CD4-positive, CD25-positive, alpha-beta regulatory T cell (primary cell): ENCODE results near the gene SIX1. TPM values are rescaled to one million over a fixed set of nuclear protein-coding genes. Genes with fewer than 3 reads are reported as not detected.

Experiments used
- ATAC-seq, 2 donors: fragments of 150-1000 bp; cut with Tn5 transposase; one replicate each; pipeline ENCODE4 v1.10.0; 2021; ENCODE audit warnings: low read depth in 2 of 2, moderate number of reproducible peaks in 2 of 2, moderate library complexity in 1 of 2
- DNase-seq, 3 donors: peaks; one replicate each; pipeline versions ENCODE4 v3.0.0 to v3.0.0-alpha.2; 2012 to 2022; ENCODE audit warnings: mixed read lengths in 1 of 3
- H3K27ac ChIP-seq: one replicate; pipeline ENCODE4 v1.7.0; 2013; ENCODE audit warnings: mild to moderate bottlenecking, low read length; ENCODE audit not compliant: insufficient read depth, poor library complexity, severe bottlenecking
- H3K27me3 ChIP-seq: one replicate; pipeline ENCODE4 v1.7.0; 2013; ENCODE audit warnings: low read length; ENCODE audit not compliant: control insufficient read depth, insufficient read depth
- H3K36me3 ChIP-seq: one replicate; pipeline ENCODE4 v1.7.0; 2013; ENCODE audit warnings: mild to moderate bottlenecking, low read length, moderate library complexity; ENCODE audit not compliant: control insufficient read depth, insufficient read depth
- H3K4me1 ChIP-seq: 2 replicates; pipeline ENCODE4 v1.7.0; 2013; ENCODE audit warnings: mild to moderate bottlenecking, low read length; ENCODE audit not compliant: insufficient read depth, control insufficient read depth, poor library complexity, severe bottlenecking
- H3K4me3 ChIP-seq: one replicate; pipeline ENCODE4 v1.7.0; 2013; ENCODE audit warnings: low read depth, mild to moderate bottlenecking, low read length, moderate library complexity
- H3K9me3 ChIP-seq, 2 experiments: 1 replicate in 1 of 2; 2 replicates in 1 of 2; pipeline ENCODE4 v1.7.0; 2013; ENCODE audit warnings: low read length in 2 of 2, mild to moderate bottlenecking in 1 of 2, moderate library complexity in 1 of 2; ENCODE audit not compliant: control insufficient read depth in 2 of 2
- H3K27ac Mint-ChIP-seq, 3 donors: one replicate each; pipeline ENCODE4 v1.8.0; 2020 to 2022; ENCODE audit warnings: mild to moderate bottlenecking in 3 of 3, mixed read lengths in 3 of 3, moderate library complexity in 2 of 3
- H3K27me3 Mint-ChIP-seq: one replicate; pipeline ENCODE4 v1.8.0; 2022; ENCODE audit warnings: mild to moderate bottlenecking, mixed read lengths
- H3K36me3 Mint-ChIP-seq: one replicate; pipeline ENCODE4 v1.8.0; 2020; ENCODE audit warnings: mixed read lengths
- H3K4me1 Mint-ChIP-seq, 4 donors: one replicate each; pipeline ENCODE4 v1.8.0; 2020 to 2022; ENCODE audit warnings: mixed read lengths in 4 of 4, mild to moderate bottlenecking in 1 of 4
- H3K4me3 Mint-ChIP-seq, 4 donors: one replicate each; pipeline ENCODE4 v1.8.0; 2020 to 2022; ENCODE audit warnings: mild to moderate bottlenecking in 4 of 4, mixed read lengths in 4 of 4, moderate library complexity in 3 of 4
- H3K9me3 Mint-ChIP-seq, 7 donors: one replicate each; pipeline ENCODE4 v1.8.0; 2020 to 2022; ENCODE audit warnings: mixed read lengths in 7 of 7, mild to moderate bottlenecking in 3 of 7, moderate library complexity in 2 of 7
- polyA plus RNA-seq, 4 donors: library from polyadenylated mRNA; unstranded; fragments of 300-500 nt; fragmentation: Illumina TruSeq; gene quantifications; one replicate each; pipeline ENCODE4 v1.2.3, GENCODE V29; 2021
- total RNA-seq: library from RNA; stranded (reverse); gene quantifications from one replicate; pipeline ENCODE4 v1.2.3, GENCODE V29; 2022

SIX1 gene
- total and polyA plus RNA-seq, 5 donors from 2014 or later: not detected

DNA sequence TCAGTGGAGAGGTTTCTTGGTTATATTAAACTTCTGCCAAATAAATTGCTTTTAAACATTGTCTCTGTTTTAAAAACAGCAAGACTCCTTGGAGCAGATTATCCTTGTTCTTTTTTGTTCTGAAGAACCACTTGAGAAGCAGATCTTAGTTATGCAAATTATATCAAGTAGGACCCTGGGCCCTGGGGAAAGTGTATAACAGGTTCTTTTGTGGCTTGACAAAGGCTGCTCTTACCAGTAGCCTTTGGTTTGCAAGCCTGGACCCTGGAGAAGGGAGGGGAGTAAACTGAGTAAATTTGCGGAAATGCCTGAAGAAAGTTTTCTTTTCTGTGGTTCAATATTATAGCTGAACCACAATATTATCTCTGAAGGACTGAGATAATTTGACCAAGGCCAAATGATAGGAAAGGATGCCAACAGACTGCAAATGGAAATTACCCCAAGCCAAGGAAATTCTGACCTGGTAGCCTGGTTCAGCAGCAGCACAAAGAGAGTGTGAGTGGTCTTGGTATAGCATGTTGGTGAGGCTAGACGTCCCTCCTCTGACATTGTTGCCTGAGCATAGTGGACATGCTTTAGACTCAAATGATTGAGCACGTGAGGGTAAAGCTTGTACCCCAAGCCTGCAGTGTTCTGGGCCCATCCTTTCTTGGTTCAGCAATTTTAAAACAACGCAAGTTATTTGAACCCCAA, 30.4 kb upstream of the SIX1 start:
- H3K4me1 Mint-ChIP-seq: no peaks in the 10 kb centered on the region
- DNase-seq (no peak), ATAC-seq (no peak)
- no peaks in the 10 kb centered on the region for H3K36me3 Mint-ChIP-seq
- no peaks in the 10 kb centered on the region for H3K9me3 ChIP-seq
- H3K4me3 Mint-ChIP-seq: no peak overlapping the region
- no peaks in the 10 kb centered on the region for H3K27me3 ChIP-seq
- H3K27ac Mint-ChIP-seq: no peak overlapping the region
- no peaks in the 10 kb centered on the region for H3K9me3 Mint-ChIP-seq
- H3K27me3 Mint-ChIP-seq: peaks cover 13% of the 10 kb centered on the region
- no peaks in the 10 kb centered on the region for H3K36me3 ChIP-seq
- H3K27ac ChIP-seq: no peak overlapping the region
- no peak overlapping the region for H3K4me3 ChIP-seq
- no peaks in the 10 kb centered on the region for H3K4me1 ChIP-seq

DNA sequence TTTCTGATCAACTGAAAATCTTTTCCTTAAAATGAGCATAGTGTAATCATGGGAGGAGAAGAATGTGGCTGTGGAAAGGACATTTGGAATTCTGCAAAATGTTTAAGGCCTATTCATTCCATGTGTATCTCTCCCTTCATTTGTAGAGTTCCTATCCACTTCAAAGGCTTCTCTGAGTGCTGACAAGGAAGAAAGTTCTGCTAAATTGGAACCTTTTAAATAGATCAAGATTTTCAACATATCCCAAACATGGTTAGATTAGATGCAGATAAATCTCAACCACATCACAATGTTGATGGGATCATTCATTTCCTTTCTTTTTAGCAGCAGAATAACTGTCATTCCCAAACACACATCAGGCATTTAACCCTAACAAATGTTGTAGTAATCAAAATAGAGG, 28.4 kb upstream of the SIX1 start:
- Histone ChIP-seq H3K9me3 (no peaks in the 10 kb centered on the region), H3K27ac (no peak overlapping the region), H3K4me1 (no peaks in the 10 kb centered on the region), H3K27me3 (peaks cover 2% of the 10 kb centered on the region), H3K36me3 (no peaks in the 10 kb centered on the region), H3K4me3 (no peak overlapping the region)
- no peak for DNase-seq
- ATAC-seq: no peak
- Mint-ChIP-seq H3K27ac (no peak overlapping the region), H3K36me3 (no peaks in the 10 kb centered on the region), H3K4me1 (no peaks in the 10 kb centered on the region), H3K27me3 (peaks cover 10% of the 10 kb centered on the region), H3K9me3 (no peaks in the 10 kb centered on the region), H3K4me3 (no peak overlapping the region)

DNA sequence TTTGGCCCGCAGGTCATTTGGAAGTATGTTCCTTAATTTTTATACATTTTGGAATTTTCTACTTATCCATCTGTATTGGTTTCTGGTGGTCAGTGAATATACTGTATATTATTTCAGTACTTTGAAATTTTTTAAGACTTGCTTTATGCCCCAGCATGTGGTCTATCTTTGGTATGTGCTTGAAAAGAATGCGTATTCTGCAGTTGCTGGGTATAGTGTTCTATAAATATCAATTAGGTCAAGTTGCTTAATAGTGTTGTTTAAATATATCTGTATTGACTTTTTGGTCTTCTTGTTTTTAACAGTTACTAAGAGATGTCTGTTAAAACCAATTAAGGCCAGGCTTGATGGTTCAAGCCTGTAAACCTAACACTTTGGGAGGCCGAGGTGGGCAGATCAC, 21.7 kb upstream of the SIX1 start:
- Mint-ChIP-seq H3K27ac (no peak overlapping the region), H3K36me3 (no peaks in the 10 kb centered on the region), H3K27me3 (peaks cover 18% of the 10 kb centered on the region), H3K4me1 (no peaks in the 10 kb centered on the region), H3K4me3 (no peak overlapping the region), H3K9me3 (peaks cover 0 to 1% (median 0%) of the 10 kb centered on the region in 7 donors)
- no peak for ATAC-seq
- Histone ChIP-seq H3K36me3 (no peaks in the 10 kb centered on the region), H3K27ac (no peak overlapping the region), H3K4me1 (no peaks in the 10 kb centered on the region), H3K9me3 (no peaks in the 10 kb centered on the region), H3K27me3 (peaks cover 2% of the 10 kb centered on the region), H3K4me3 (no peak overlapping the region)
- no peak for DNase-seq

DNA sequence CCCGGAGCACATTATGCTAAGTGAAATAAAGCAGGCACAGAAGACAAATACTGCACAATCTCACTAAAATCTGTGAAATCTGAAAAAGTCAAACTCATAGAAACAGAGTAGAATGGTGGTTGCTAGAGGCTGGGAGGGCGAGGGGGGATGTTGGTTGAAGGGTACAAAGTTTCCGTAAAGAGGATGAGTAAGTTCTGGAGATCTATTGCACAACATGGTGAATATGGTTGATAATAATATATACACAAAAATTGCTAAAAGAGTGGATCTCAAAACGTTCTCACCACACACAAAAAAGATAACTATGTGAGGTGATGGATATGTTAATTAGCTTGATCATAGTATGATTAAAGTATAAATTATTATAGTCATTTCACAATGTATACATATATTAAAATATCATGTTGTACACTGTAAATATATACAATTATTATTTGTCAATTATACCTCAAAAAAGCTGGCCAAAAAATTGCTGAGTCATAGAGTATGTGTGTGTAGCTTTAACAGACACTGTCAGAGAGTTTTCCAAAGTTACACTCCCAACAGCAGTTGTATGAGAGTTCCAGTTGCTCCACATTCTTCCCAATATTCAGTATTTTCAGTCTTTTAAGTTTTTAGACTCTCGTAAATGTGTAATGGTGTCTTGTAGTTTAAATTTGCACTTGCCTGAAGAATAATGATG, 19.3 kb upstream of the SIX1 start:
- H3K36me3 ChIP-seq: no peaks in the 10 kb centered on the region
- no peaks in the 10 kb centered on the region for H3K9me3 ChIP-seq
- H3K27me3 ChIP-seq: peaks cover 3% of the 10 kb centered on the region
- Mint-ChIP-seq H3K9me3 (peaks cover 0 to 4% (median 0%) of the 10 kb centered on the region in 7 donors), H3K36me3 (no peaks in the 10 kb centered on the region), H3K4me1 (peaks cover 0 to 2% (median 0%) of the 10 kb centered on the region in 4 donors), H3K27me3 (peaks cover 36% of the 10 kb centered on the region), H3K4me3 (no peak overlapping the region), H3K27ac (no peak overlapping the region)
- H3K4me3 ChIP-seq: no peak overlapping the region
- H3K4me1 ChIP-seq: no peaks in the 10 kb centered on the region
- no peak overlapping the region for H3K27ac ChIP-seq
- DNase-seq (no peak), ATAC-seq (no peak)

DNA sequence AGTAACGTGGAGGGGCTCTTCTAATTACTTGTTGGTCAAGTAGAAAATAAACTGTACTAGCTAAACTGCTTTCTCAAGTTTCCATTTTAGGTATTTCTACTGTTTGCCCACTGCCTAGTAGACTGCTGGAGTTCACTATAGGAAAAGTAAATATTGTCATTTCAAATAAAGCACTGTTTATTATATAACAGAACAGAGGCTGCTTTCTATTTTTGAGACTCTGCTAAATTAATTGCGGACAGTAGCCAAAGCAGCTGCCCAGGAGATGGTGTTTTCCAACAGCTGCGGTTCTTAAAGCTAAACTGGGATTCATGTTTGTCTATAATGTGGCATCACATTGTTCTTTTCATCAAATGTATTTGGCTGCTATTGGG, 15.9 kb upstream of the SIX1 start:
- DNase-seq (no peak), ATAC-seq (no peak)
- Mint-ChIP-seq H3K27ac (no peak overlapping the region), H3K4me1 (peaks cover 0 to 2% (median 0%) of the 10 kb centered on the region in 4 donors), H3K27me3 (peaks cover 55% of the 10 kb centered on the region), H3K36me3 (no peaks in the 10 kb centered on the region), H3K4me3 (no peak overlapping the region), H3K9me3 (peaks cover 0 to 5% (median 0%) of the 10 kb centered on the region in 7 donors)
- H3K27ac ChIP-seq: no peak overlapping the region
- H3K36me3 ChIP-seq: no peaks in the 10 kb centered on the region
- H3K4me1 ChIP-seq: no peaks in the 10 kb centered on the region
- peaks cover 11% of the 10 kb centered on the region for H3K27me3 ChIP-seq
- no peak overlapping the region for H3K4me3 ChIP-seq
- no peaks in the 10 kb centered on the region for H3K9me3 ChIP-seq

DNA sequence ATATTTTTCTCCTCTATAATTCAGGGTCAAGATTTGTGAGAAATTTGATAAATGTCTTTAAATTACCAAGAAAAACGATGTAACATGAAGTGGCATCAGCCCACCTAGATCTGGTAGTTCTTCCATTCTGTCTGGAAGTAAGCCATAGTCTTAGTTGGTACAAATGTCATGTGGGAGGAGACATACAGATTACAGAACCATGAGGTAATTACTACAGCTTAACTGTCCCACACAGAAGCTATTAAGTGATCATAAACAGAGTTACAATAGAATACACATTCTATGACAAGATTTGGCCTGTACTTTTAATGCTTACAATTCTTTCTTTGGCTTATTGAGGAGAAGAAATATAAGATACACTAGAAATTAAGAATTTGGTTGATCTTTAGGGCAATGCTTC, 13.7 kb upstream of the SIX1 start:
- peaks cover 2 to 8% (median 3%) of the 10 kb centered on the region in 4 donors for H3K4me1 Mint-ChIP-seq

DNA sequence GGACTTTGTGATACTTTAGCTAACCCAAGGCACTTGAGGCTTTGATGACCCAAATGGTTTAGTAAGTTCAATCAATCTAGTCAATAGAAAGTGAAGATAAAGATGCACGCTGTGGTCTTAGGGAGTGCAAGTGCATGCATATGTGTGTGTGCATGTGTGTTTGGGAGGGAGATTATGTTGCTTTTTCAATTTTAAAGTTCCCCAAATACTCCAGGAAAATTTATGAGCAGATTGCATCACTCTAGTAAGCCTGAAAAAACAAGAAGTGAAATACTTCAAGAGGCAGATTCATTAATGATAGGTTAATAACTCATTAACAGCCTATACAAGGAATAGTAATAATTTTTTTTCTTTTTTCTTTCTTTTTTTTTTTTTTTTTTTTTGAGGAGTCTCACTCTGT, 12.4 kb upstream of the SIX1 start:
- H3K27me3 Mint-ChIP-seq: peaks cover 78% of the 10 kb centered on the region
- Histone ChIP-seq H3K9me3 (no peaks in the 10 kb centered on the region), H3K27ac (no peak overlapping the region), H3K4me1 (peaks cover 12% of the 10 kb centered on the region), H3K27me3 (peaks cover 27% of the 10 kb centered on the region), H3K4me3 (no peak overlapping the region), H3K36me3 (no peaks in the 10 kb centered on the region)
- no peaks in the 10 kb centered on the region for H3K36me3 Mint-ChIP-seq
- H3K4me1 Mint-ChIP-seq: peaks cover 6 to 15% (median 7%) of the 10 kb centered on the region in 4 donors
- no peak overlapping the region for H3K27ac Mint-ChIP-seq
- DNase-seq (no peak), ATAC-seq (no peak)
- H3K9me3 Mint-ChIP-seq: peaks cover 0 to 4% (median 0%) of the 10 kb centered on the region in 7 donors
- H3K4me3 Mint-ChIP-seq: no peak overlapping the region

More for the DNA sequence above, 13.7 kb upstream of the SIX1 start:
- Mint-ChIP-seq H3K27me3 (peaks cover 70% of the 10 kb centered on the region), H3K4me3 (no peak overlapping the region), H3K9me3 (peaks cover 0 to 5% (median 0%) of the 10 kb centered on the region in 7 donors), H3K36me3 (no peaks in the 10 kb centered on the region), H3K27ac (no peak overlapping the region)
- Histone ChIP-seq H3K4me1 (no peaks in the 10 kb centered on the region), H3K27me3 (peaks cover 24% of the 10 kb centered on the region), H3K9me3 (no peaks in the 10 kb centered on the region), H3K4me3 (no peak overlapping the region), H3K36me3 (no peaks in the 10 kb centered on the region), H3K27ac (no peak overlapping the region)
- DNase-seq (no peak), ATAC-seq (no peak)
